H54 (cell line): ENCODE measurements around the gene ZNF248.
"Not testable (repeated sequence)": the region's sequence is repeated elsewhere in the genome, so short reads cannot be mapped to it uniquely, and the experiment has no call there.

Source experiments
- DNase-seq: peaks from one replicate; pipeline ENCODE4 v3.0.0; 2011; ENCODE audit warnings: low spot score, mixed read lengths; ENCODE audit not compliant: insufficient read length
- FAIRE-seq: peaks from 3 replicates; lab custom pipeline; 2011; peaks lifted over from hg19 to GRCh38; lab: Jason Lieb, UNC
- POLR2A ChIP-seq: IDR thresholded peaks from 2 replicates; pipeline ENCODE4 v1.6.1; 2011; ENCODE audit warnings: low read depth, mild to moderate bottlenecking, low read length

ZNF248 gene

DNA sequence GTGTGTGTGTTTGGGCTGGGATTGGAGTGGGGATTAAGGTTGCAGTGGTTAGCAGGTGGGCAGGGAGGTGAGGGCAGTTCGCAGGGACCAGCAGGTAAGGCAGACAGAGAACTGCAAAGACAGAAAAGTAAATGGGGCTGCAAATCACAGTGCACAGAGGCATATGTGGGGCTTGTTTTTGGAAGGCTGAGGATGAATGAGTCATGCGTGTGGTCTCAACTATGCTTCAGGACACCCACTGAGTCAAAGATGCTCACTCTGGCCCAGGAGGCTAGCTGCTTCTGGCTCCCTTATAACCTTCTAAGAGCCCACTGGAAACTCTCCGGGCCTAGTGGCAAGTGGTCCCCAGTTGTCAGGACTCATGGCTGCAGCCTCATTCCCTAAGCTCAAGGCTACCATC is 118.2 kb downstream of the ZNF248 start:
- DNase-seq (no peak), FAIRE-seq (no peak)

DNA sequence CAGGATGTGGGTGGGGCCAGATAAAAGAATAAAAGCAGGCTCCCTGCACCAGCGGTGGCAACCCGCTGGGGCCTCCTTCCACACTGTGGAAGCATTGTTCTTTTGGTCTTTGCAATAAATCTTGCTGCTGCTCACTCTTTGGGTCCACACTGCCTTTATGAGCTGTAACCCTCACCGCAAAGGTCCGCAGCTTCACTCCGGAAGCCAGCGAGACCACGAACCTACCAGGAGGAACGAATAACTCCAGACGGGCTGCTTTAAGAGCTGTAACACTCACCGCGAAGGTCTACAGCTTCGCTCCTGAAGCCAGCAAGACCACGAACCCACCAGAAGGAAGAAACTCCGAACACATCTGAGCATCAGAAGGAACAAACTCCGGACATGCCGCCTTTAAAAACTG is 119.2 kb downstream of the ZNF248 start:
- FAIRE-seq, DNase-seq: not testable (repeated sequence)

More for the DNA sequence above, 118.2 kb downstream of the ZNF248 start:
- TF ChIP-seq POLR2A = no peak

DNA sequence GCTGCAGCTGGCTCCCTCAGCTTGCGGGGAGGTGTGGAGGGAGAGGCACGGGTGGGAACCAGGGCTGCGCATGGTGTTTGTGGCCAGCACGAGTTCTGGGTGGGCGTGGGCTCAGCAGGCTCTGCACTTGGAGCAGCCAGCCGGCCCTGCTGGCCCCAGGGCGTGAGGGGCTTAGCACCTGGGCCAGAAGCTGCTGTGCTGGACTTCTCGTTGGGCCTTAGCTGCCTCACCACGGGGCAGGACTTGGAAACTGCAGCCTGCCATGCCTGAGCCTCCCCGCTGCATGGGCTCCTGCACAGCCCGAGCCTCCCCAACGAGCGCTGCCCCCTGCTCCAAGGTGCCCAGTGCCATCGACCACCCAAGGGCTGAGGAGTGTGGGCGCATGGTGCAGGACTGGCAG is 120.1 kb downstream of the ZNF248 start:
- TF ChIP-seq POLR2A = no peak
- no peak for DNase-seq
- FAIRE-seq = no peak

GRCh38 chr10:37736120-37736519 is 121.3 kb downstream of the ZNF248 start:
- FAIRE-seq = no peak
- TF ChIP-seq POLR2A = no peak
- DNase-seq = no peak

- DNase-seq = peak; percentile 9
- TF ChIP-seq POLR2A = no peak
- FAIRE-seq = no peak
Measured at GRCh38 chr10:37734971-37735370, 122.4 kb downstream of the ZNF248 start.
